Hepatocyte (in vitro differentiated cells): ENCODE data around the gene STK24.

Experiments used
- EZH2 ChIP-seq: fragments of 200-600 bp; sonication (generic); IDR thresholded peaks from 2 replicates; pipeline ENCODE4 v1.6.1; 2016; ENCODE audit warnings: antibody characterized with exemption, mild to moderate bottlenecking, borderline replicate concordance
- EZH2phosphoT487 ChIP-seq: fragments of 200-600 bp; sonication (generic); IDR thresholded peaks from one replicate; pipeline ENCODE4 v1.6.1; 2018; ENCODE audit warnings: antibody characterized with exemption, mild to moderate bottlenecking, low read depth, moderate library complexity; ENCODE audit not compliant: unreplicated experiment, severe bottlenecking
- TF ChIP-seq, protein P1 (sequence below): fragments of 200-600 bp; sonication (generic); IDR thresholded peaks from 2 replicates; pipeline ENCODE4 v1.5.1; 2016; ENCODE audit warnings: antibody characterized with exemption, mild to moderate bottlenecking; ENCODE audit not compliant: poor library complexity

DNA sequence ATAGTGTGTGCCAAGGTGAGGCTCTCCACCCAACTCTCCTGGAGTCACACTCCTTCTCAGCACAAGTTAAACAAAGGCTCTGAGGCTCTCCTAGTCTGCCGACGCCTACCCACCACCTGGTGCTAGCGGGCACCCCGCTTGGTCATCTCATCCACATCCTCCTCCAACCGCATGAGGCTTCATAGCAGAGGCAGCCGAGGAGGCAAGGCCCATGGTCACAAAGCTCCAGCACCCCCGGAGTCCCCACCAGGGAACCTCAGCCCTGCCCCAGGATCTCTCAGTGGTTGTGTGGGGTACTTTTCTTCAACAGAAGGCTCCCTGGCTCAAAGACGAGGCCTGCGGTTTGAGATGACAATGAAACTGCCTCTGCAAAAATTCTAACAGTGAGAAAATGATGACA is 43.0 kb downstream of the STK24 start:
- TF ChIP-seq, protein P1, sequence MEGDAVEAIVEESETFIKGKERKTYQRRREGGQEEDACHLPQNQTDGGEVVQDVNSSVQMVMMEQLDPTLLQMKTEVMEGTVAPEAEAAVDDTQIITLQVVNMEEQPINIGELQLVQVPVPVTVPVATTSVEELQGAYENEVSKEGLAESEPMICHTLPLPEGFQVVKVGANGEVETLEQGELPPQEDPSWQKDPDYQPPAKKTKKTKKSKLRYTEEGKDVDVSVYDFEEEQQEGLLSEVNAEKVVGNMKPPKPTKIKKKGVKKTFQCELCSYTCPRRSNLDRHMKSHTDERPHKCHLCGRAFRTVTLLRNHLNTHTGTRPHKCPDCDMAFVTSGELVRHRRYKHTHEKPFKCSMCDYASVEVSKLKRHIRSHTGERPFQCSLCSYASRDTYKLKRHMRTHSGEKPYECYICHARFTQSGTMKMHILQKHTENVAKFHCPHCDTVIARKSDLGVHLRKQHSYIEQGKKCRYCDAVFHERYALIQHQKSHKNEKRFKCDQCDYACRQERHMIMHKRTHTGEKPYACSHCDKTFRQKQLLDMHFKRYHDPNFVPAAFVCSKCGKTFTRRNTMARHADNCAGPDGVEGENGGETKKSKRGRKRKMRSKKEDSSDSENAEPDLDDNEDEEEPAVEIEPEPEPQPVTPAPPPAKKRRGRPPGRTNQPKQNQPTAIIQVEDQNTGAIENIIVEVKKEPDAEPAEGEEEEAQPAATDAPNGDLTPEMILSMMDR: no peak
- TF ChIP-seq EZH2: no peak
- no peak for TF ChIP-seq EZH2phosphoT487
